ENCODE results near the gene BTBD16. TPM values are rescaled to one million over a fixed set of nuclear protein-coding genes. Genes with fewer than 3 reads are reported as not detected.

BTBD16 gene
- not detected in 2 replicates for total RNA-seq (2021)
- long read RNA-seq, partial matches to known transcripts, result 1 of 1 reads
- long read RNA-seq, other reads (novel, unspliced or antisense), result 0 of 1 reads

GRCh38 chr10:122271076-122271475, at the start of gene BTBD16:
Gene BTBD16 (plus strand): TSS chr10:122271296. CDS start chr10:122275082, 3,786 bp downstream.
- no peak within 1 kb of the TSS for H3K14ac ChIP-seq (ENCODE audit: insufficient read depth, low read length)
- no peak within 1 kb of the TSS for H2AFZ ChIP-seq (ENCODE audit: low read length)
- H3K9ac ChIP-seq (ENCODE audit: extremely low read depth, insufficient read length, low read length), result no peak within 1 kb of the TSS
- no peak within 1 kb of the TSS for H3K23ac ChIP-seq (ENCODE audit: insufficient read length, low read depth, low read length)
- no peak within 1 kb of the TSS for H2AK5ac ChIP-seq (ENCODE audit: insufficient read length, low read length)
- H3K18ac ChIP-seq (ENCODE audit: insufficient read length, low read depth, low read length), result no peak within 1 kb of the TSS
- no peaks in the 10 kb centered on the region for H3K27me3 Mint-ChIP-seq (ENCODE audit: low read depth)
- H3K4ac ChIP-seq (ENCODE audit: low read depth, low read length), result no peak within 1 kb of the TSS
- no peaks in the 10 kb centered on the region for H3K27me3 ChIP-seq (ENCODE audit: insufficient read depth, low read length)
- no peak within 1 kb of the TSS; a peak in 1 of 7 replicates for H3K27ac Mint-ChIP-seq
- no peak within 1 kb of the TSS for H3K56ac ChIP-seq (ENCODE audit: insufficient read length, low read depth, low read length)
- no peaks in the 10 kb centered on the region for H3K23me2 ChIP-seq (ENCODE audit: insufficient read length, low read depth, low read length, poor library complexity, severe bottlenecking)
- H3K79me1 ChIP-seq (ENCODE audit: insufficient read depth, low read depth, low read length, poor library complexity, severe bottlenecking), result no peaks in the 10 kb centered on the region
- no peak within 1 kb of the TSS for H2BK12ac ChIP-seq (ENCODE audit: insufficient read length, low read depth, low read length)
- no peaks in the 10 kb centered on the region for H3K79me2 ChIP-seq (ENCODE audit: insufficient read depth, low read length)
- no peak within 1 kb of the TSS for H2BK5ac ChIP-seq (ENCODE audit: insufficient read length, low read length)
- no peaks in the 10 kb centered on the region for H3K9me3 ChIP-seq (ENCODE audit: control insufficient read depth, low read depth, low read length)
- H4K91ac ChIP-seq (ENCODE audit: insufficient read length, low read depth, low read length), result no peak within 1 kb of the TSS
- no peak within 1 kb of the TSS for H2BK20ac ChIP-seq (ENCODE audit: low read depth, low read length, poor library complexity, severe bottlenecking)
- no peak for DNase-seq
- no peak within 1 kb of the TSS for H4K8ac ChIP-seq (replicated peaks; ENCODE audit: insufficient read length, low read depth, low read length)
- no peaks in the 10 kb centered on the region for H4K20me1 ChIP-seq (ENCODE audit: control insufficient read depth, insufficient read depth, insufficient read length)
- WGBS (ENCODE audit: extremely low coverage, insufficient read length, low lambda C conversion rate), result no CpG with 5 or more reads among the region's 5 CpGs
- no peak within 1 kb of the TSS for H2BK15ac ChIP-seq (ENCODE audit: low read depth, low read length)
- no peak within 1 kb of the TSS for H3T11ph ChIP-seq (ENCODE audit: low read length)
- no peak within 1 kb of the TSS for H3K4me3 Mint-ChIP-seq
- H3K4me2 ChIP-seq (ENCODE audit: insufficient read depth, insufficient read length, low read length), result no peak within 1 kb of the TSS
- TF ChIP-seq, protein P1, sequence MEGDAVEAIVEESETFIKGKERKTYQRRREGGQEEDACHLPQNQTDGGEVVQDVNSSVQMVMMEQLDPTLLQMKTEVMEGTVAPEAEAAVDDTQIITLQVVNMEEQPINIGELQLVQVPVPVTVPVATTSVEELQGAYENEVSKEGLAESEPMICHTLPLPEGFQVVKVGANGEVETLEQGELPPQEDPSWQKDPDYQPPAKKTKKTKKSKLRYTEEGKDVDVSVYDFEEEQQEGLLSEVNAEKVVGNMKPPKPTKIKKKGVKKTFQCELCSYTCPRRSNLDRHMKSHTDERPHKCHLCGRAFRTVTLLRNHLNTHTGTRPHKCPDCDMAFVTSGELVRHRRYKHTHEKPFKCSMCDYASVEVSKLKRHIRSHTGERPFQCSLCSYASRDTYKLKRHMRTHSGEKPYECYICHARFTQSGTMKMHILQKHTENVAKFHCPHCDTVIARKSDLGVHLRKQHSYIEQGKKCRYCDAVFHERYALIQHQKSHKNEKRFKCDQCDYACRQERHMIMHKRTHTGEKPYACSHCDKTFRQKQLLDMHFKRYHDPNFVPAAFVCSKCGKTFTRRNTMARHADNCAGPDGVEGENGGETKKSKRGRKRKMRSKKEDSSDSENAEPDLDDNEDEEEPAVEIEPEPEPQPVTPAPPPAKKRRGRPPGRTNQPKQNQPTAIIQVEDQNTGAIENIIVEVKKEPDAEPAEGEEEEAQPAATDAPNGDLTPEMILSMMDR (conservative IDR thresholded peaks at IDR 0.05), result no peak
- no peak within 1 kb of the TSS for H4K5ac ChIP-seq (ENCODE audit: insufficient read length, low read depth, low read length)
- H3K36me3 Mint-ChIP-seq (ENCODE audit: insufficient read depth in 1 of 3, low read depth in 3 of 3), result no peaks in the 10 kb centered on the region; a peak in 2 of 7 replicates
- H2BK120ac ChIP-seq (ENCODE audit: low read depth, low read length, poor library complexity, severe bottlenecking), result no peak within 1 kb of the TSS
- H3K9me3 Mint-ChIP-seq, result no peaks in the 10 kb centered on the region
- H3K27ac ChIP-seq (ENCODE audit: insufficient read length, low read depth, low read length), result no peak within 1 kb of the TSS
- no peaks in the 10 kb centered on the region for H3K4me1 ChIP-seq (ENCODE audit: insufficient read depth, low read length)
- H3K4me1 Mint-ChIP-seq, result peaks cover 0 to 4% of the 10 kb centered on the region in 2 experiments; a peak in 1 of 4 replicates
